Ovary (tissue), 1 donor: ENCODE measurements around the gene FITM1.

Source experiments
- EP300 ChIP-seq: sonication (generic); formaldehyde crosslinking; IDR thresholded peaks from one replicate; pipeline ENCODE4 v1.6.1; 2017; ENCODE audit warnings: antibody characterized with exemption
- POLR2A ChIP-seq: fragments of 450-650 bp; IDR thresholded peaks from one replicate; pipeline ENCODE4 v1.6.1; 2017; ENCODE audit warnings: antibody characterized with exemption, mild to moderate bottlenecking, moderate library complexity

DNA sequence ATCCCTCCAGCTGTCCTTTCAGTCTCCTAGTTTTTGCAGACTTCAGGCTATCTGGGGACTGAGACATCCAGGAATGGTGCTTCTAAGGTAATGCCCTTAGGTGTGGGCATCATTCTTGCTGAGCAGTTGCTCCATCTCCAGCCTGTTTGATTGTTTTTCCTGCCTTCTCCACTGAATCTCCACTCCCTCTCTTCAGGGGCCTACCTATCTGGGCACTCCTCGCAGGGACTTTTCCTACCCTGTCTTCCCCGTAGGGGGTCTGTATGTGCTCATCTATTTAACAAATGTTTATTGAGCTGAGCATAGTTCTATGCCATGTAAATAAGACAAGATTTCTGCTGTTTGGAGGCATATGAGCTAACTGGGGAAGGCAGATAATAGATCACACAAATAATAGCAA is 2.5 kb downstream of the FITM1 start:
- TF ChIP-seq POLR2A, result no peak
- no peak for TF ChIP-seq EP300
